ENCODE results near the gene ZBTB22. TPM values are rescaled to one million over a fixed set of nuclear protein-coding genes. Genes with fewer than 3 reads are reported as not detected.

ZBTB22 gene
- total and polyA plus RNA-seq, 4 donors = 1.6 to 7.8 (median 4.7) TPM

DNA sequence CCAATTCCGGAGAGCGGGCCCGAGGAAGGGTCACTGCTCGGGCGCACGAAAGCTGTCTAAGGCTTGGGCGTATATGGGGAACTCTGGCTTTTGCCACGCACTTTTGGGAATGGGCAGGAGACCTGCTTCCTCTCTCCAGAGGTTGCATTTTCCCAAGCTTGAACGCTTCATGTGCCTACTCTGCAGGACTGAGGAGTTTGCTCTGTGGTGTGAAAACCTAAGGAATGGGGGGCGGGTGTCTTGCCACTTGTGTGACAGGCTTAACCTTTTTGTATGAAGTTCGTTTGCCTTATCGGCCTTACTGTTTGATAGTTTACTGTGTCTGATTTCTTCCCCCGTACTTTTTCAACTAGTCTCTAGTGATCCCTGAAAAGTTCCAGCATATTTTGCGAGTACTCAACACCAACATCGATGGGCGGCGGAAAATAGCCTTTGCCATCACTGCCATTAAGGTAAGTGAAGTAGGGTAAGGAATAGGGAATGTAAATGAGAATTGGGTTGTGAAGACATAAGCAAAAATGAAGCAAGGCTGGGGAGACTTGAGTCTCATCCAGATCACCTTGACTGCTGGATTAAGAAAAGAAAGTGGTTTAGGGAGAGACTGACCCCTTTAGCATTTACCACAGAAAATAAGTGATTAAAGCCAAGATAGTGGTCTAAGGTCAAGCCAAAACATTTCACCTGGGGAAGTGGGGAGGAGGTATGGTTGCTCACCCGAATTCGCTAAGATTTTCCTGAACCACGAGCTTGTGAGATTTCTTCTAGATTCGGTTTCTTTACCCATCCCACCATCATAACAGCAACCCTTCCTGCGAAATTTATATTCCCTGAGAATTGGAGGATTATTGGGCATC lies 45.0 kb downstream of the ZBTB22 start:
- peaks cover 0 to 43% (median 26%) of the 10 kb centered on the region in 4 donors for H3K36me3 ChIP-seq (ENCODE audit: control insufficient read depth in 4 of 4, insufficient read depth in 3 of 4, low read depth in 1 of 4, low read length in 3 of 4)
- 18% methylated on average over 22 of the region's 22 CpGs for WGBS
- TF ChIP-seq YY1 (IDR thresholded peaks at IDR 0.05) (no peak), RAD21 (IDR thresholded peaks at IDR 0.05) (no peak), SP1 (IDR thresholded peaks at IDR 0.05) (no peak), HNF4G (IDR thresholded peaks at IDR 0.05) (no peak), NR2F2 (IDR thresholded peaks at IDR 0.05) (no peak), EGR1 (IDR thresholded peaks at IDR 0.05; ENCODE audit: low read depth in 2 of 2) (no peak), HNF4A (conservative IDR thresholded peaks at IDR 0.05) (no peak), FOXA2 (IDR thresholded peaks at IDR 0.05) (no peak)
- TF ChIP-seq, protein P1, sequence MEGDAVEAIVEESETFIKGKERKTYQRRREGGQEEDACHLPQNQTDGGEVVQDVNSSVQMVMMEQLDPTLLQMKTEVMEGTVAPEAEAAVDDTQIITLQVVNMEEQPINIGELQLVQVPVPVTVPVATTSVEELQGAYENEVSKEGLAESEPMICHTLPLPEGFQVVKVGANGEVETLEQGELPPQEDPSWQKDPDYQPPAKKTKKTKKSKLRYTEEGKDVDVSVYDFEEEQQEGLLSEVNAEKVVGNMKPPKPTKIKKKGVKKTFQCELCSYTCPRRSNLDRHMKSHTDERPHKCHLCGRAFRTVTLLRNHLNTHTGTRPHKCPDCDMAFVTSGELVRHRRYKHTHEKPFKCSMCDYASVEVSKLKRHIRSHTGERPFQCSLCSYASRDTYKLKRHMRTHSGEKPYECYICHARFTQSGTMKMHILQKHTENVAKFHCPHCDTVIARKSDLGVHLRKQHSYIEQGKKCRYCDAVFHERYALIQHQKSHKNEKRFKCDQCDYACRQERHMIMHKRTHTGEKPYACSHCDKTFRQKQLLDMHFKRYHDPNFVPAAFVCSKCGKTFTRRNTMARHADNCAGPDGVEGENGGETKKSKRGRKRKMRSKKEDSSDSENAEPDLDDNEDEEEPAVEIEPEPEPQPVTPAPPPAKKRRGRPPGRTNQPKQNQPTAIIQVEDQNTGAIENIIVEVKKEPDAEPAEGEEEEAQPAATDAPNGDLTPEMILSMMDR (IDR thresholded peaks at IDR 0.05; ENCODE audit: low read depth, low read length, missing input control) = no peak
- TF ChIP-seq, protein P2, sequence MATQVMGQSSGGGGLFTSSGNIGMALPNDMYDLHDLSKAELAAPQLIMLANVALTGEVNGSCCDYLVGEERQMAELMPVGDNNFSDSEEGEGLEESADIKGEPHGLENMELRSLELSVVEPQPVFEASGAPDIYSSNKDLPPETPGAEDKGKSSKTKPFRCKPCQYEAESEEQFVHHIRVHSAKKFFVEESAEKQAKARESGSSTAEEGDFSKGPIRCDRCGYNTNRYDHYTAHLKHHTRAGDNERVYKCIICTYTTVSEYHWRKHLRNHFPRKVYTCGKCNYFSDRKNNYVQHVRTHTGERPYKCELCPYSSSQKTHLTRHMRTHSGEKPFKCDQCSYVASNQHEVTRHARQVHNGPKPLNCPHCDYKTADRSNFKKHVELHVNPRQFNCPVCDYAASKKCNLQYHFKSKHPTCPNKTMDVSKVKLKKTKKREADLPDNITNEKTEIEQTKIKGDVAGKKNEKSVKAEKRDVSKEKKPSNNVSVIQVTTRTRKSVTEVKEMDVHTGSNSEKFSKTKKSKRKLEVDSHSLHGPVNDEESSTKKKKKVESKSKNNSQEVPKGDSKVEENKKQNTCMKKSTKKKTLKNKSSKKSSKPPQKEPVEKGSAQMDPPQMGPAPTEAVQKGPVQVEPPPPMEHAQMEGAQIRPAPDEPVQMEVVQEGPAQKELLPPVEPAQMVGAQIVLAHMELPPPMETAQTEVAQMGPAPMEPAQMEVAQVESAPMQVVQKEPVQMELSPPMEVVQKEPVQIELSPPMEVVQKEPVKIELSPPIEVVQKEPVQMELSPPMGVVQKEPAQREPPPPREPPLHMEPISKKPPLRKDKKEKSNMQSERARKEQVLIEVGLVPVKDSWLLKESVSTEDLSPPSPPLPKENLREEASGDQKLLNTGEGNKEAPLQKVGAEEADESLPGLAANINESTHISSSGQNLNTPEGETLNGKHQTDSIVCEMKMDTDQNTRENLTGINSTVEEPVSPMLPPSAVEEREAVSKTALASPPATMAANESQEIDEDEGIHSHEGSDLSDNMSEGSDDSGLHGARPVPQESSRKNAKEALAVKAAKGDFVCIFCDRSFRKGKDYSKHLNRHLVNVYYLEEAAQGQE (IDR thresholded peaks at IDR 0.05) = no peak
- TF ChIP-seq, protein P3, sequence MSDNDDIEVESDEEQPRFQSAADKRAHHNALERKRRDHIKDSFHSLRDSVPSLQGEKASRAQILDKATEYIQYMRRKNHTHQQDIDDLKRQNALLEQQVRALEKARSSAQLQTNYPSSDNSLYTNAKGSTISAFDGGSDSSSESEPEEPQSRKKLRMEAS (IDR thresholded peaks at IDR 0.05) = no peak

DNA sequence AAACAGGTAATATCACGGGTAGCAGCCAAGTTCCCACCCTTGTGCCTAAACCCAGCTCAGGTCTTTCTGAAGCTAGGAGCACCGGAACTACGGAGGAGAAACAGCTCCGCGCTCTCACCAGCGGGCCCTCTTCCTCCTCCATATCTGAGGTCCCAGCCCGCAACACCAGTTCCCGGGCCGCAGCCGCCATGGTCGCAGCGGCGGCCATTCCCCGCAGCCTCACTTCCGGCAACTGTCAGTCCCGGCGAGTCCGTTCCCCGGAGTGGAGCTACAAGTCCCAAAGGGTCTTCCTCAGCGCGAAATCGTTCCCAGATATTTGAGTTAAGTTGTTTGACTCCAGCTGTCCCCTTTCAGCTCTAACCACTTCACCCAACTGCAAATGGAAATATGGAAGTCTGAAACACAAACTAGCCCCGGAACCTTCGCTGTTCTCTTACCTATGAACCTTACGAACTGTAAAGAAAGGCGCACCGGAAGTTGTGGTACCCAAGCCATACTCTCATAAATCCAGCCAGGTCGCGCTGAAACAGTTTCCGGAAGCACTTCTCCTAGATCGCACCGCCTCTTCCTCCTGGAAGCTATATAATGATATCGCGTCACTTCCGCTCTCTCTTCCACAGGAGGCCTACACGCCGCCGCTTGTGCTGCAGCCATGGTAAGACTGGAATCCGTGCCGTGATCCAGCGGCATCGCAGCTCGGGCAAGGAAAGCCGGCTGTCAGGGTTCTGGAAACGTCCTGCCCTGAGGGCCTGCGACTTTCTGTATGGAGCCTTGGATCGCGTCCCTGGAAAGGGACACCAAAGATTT lies 45.9 kb downstream of the ZBTB22 start, which contains the start of the genes RPS18 and VPS52:
TSS of gene RPS18 (plus strand) at position 608 of the 807 bp plus-strand sequence. CDS start at position 653, 45 bp downstream.
TSS of gene VPS52 (minus strand) at position 409 of the 807 bp plus-strand sequence. CDS start at position 208, 201 bp downstream.
- H3K4me1 ChIP-seq (ENCODE audit: control insufficient read depth in 4 of 4, insufficient read depth in 4 of 4, low read length in 3 of 4) = peaks cover 9 to 47% (median 40%) of the 10 kb centered on the region in 4 donors
- peak within 1 kb of the TSS; percentile 83 to 87 for H3K27ac ChIP-seq (ENCODE audit: low read depth in 1 of 2, low read length in 2 of 2)
- TF ChIP-seq FOXA2 (IDR thresholded peaks at IDR 0.05) = peak; percentile 18
- TF ChIP-seq HNF4A (conservative IDR thresholded peaks at IDR 0.05) = no peak
- TF ChIP-seq, protein P4, sequence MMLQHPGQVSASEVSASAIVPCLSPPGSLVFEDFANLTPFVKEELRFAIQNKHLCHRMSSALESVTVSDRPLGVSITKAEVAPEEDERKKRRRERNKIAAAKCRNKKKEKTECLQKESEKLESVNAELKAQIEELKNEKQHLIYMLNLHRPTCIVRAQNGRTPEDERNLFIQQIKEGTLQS (IDR thresholded peaks at IDR 0.05) = no peak
- TF ChIP-seq RXRA (IDR thresholded peaks at IDR 0.05) = peak in 1 of 2 donors; percentile 45
- no peak for TF ChIP-seq HNF4G (IDR thresholded peaks at IDR 0.05)
- peak; percentile 25 for TF ChIP-seq FOXA1 (IDR thresholded peaks at IDR 0.05)
- TF ChIP-seq SP1 (IDR thresholded peaks at IDR 0.05) = peak; percentile 53
- peak; percentile 57 to 70 for TF ChIP-seq EGR1 (IDR thresholded peaks at IDR 0.05; ENCODE audit: low read depth in 2 of 2)
- TF ChIP-seq, protein P5, sequence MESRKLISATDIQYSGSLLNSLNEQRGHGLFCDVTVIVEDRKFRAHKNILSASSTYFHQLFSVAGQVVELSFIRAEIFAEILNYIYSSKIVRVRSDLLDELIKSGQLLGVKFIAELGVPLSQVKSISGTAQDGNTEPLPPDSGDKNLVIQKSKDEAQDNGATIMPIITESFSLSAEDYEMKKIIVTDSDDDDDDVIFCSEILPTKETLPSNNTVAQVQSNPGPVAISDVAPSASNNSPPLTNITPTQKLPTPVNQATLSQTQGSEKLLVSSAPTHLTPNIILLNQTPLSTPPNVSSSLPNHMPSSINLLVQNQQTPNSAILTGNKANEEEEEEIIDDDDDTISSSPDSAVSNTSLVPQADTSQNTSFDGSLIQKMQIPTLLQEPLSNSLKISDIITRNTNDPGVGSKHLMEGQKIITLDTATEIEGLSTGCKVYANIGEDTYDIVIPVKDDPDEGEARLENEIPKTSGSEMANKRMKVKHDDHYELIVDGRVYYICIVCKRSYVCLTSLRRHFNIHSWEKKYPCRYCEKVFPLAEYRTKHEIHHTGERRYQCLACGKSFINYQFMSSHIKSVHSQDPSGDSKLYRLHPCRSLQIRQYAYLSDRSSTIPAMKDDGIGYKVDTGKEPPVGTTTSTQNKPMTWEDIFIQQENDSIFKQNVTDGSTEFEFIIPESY (IDR thresholded peaks at IDR 0.05) = peak; percentile 51
- TF ChIP-seq, protein P3 (IDR thresholded peaks at IDR 0.05) = peak; percentile 87
- TF ChIP-seq NR2F2 (IDR thresholded peaks at IDR 0.05) = peak; percentile 68
- peak; percentile 99 for TF ChIP-seq YY1 (IDR thresholded peaks at IDR 0.05)
- TF ChIP-seq RAD21 (IDR thresholded peaks at IDR 0.05) = peak in 1 of 2 donors; percentile 23
- peak; percentile 87 for TF ChIP-seq TAF1 (conservative IDR thresholded peaks at IDR 0.05)
- TF ChIP-seq, protein P1 (IDR thresholded peaks at IDR 0.05; ENCODE audit: low read depth, low read length, missing input control) = no peak
- no peak for TF ChIP-seq JUND (IDR thresholded peaks at IDR 0.05)

More for the DNA sequence above, 45.0 kb downstream of the ZBTB22 start:
- Histone ChIP-seq H3K27ac (ENCODE audit: low read depth in 1 of 2, low read length in 2 of 2) (peak overlapping the region; percentile 25 to 87), H3K4me1 (ENCODE audit: control insufficient read depth in 4 of 4, insufficient read depth in 4 of 4, low read length in 3 of 4) (peaks cover 9 to 51% (median 41%) of the 10 kb centered on the region in 4 donors), H3K9me3 (ENCODE audit: control insufficient read depth in 4 of 4, low read length in 3 of 4) (no peaks in the 10 kb centered on the region), H3K27me3 (ENCODE audit: control insufficient read depth in 4 of 4, insufficient read depth in 4 of 4, low read length in 3 of 4) (no peaks in the 10 kb centered on the region), H3K9ac (ENCODE audit: low read depth in 1 of 2, low read length in 2 of 2) (peak overlapping the region; percentile 70 to 97), H3K4me3 (ENCODE audit: low read depth in 1 of 3, low read length in 3 of 3) (peak overlapping the region; percentile 64 to 97 (median 79))
- DNase-seq (ENCODE audit: low spot score) = no peak

More for the DNA sequence above, 45.9 kb downstream of the ZBTB22 start, which contains the start of the genes RPS18 and VPS52:
- DNase-seq (ENCODE audit: low spot score) = peak; percentile 90
- peak within 1 kb of the TSS; percentile 97 to 98 for H3K9ac ChIP-seq (ENCODE audit: low read depth in 1 of 2, low read length in 2 of 2)
- under 1% methylated on average over 48 of the region's 48 CpGs for WGBS
- H3K4me3 ChIP-seq (ENCODE audit: low read depth in 1 of 3, low read length in 3 of 3) = peak within 1 kb of the TSS; percentile 64 to 97 (median 96)
- no peaks in the 10 kb centered on the region for H3K9me3 ChIP-seq (ENCODE audit: control insufficient read depth in 4 of 4, low read length in 3 of 4)
- H3K27me3 ChIP-seq (ENCODE audit: control insufficient read depth in 4 of 4, insufficient read depth in 4 of 4, low read length in 3 of 4) = no peaks in the 10 kb centered on the region
- peaks cover 3 to 51% (median 33%) of the 10 kb centered on the region in 4 donors for H3K36me3 ChIP-seq (ENCODE audit: control insufficient read depth in 4 of 4, insufficient read depth in 3 of 4, low read depth in 1 of 4, low read length in 3 of 4)

Data from liver (tissue), 9 donors.